CD14-positive monocyte (primary cell): ENCODE measurements around the gene GREM2. TPM values are rescaled to one million over a fixed set of nuclear protein-coding genes. Genes with fewer than 3 reads are reported as not detected.

Source experiments
- DNase-seq, 3 donors: peaks; one replicate each; pipeline ENCODE4 v3.0.0-alpha.2; 2011 to 2022
- H2AFZ ChIP-seq: 2 replicates; pipeline ENCODE4 v1.6.0; 2012; ENCODE audit warnings: mild to moderate bottlenecking, low read depth, low read length, inconsistent platforms; ENCODE audit not compliant: insufficient read depth, poor library complexity, severe bottlenecking
- H3K27ac ChIP-seq, 2 donors: 1 replicate in 1 of 2; 2 replicates in 1 of 2; pipeline ENCODE4 v1.5.1; 2012 to 2013; ENCODE audit warnings: low read length in 2 of 2, control low read depth in 1 of 2, inconsistent platforms in 1 of 2, low read depth in 1 of 2, mild to moderate bottlenecking in 1 of 2
- H3K27me3 ChIP-seq, 2 donors: one replicate each; pipeline versions ENCODE4 v1.6.0 to v1.6.1; 2011 to 2013; ENCODE audit warnings: low read length in 2 of 2; ENCODE audit not compliant: control insufficient read depth in 2 of 2, insufficient read depth in 2 of 2
- H3K36me3 ChIP-seq, 2 donors: replicated peaks in 1 of 2; 1 replicate in 1 of 2; 2 replicates in 1 of 2; pipeline versions ENCODE4 v1.5.1 to v1.6.1; 2012 to 2013; ENCODE audit warnings: low read length in 2 of 2, control low read depth in 1 of 2, inconsistent platforms in 1 of 2, mild to moderate bottlenecking in 1 of 2; ENCODE audit not compliant: insufficient read depth in 2 of 2, control insufficient read depth in 1 of 2
- H3K4me1 ChIP-seq, 2 donors: 1 replicate in 1 of 2; 2 replicates in 1 of 2; pipeline versions ENCODE4 v1.5.1 to v1.6.1; 2012 to 2013; ENCODE audit warnings: low read length in 2 of 2, control low read depth in 1 of 2, inconsistent platforms in 1 of 2, mild to moderate bottlenecking in 1 of 2, moderate library complexity in 1 of 2; ENCODE audit not compliant: insufficient read depth in 2 of 2, control insufficient read depth in 1 of 2
- H3K4me2 ChIP-seq: replicated peaks from 2 replicates; pipeline ENCODE3; 2012; ENCODE audit warnings: low read length, moderate library complexity, mild to moderate bottlenecking; ENCODE audit not compliant: poor library complexity, severe bottlenecking; ENCODE audit errors: extremely low read depth
- H3K4me3 ChIP-seq, 3 experiments: fragments of 200-600 bp in 1 of 3; sonication (generic) in 1 of 3; replicated peaks in 1 of 3; 1 replicate in 2 of 3; 2 replicates in 1 of 3; pipeline ENCODE4 v1.5.1; 2011 to 2013; ENCODE audit warnings: low read length in 3 of 3, mild to moderate bottlenecking in 3 of 3, control low read depth in 2 of 3, low read depth in 2 of 3, inconsistent platforms in 1 of 3, moderate library complexity in 1 of 3
- H3K79me2 ChIP-seq: 2 replicates; pipeline ENCODE4 v1.6.0; 2012; ENCODE audit warnings: mild to moderate bottlenecking, control low read depth, inconsistent platforms, low read length, moderate library complexity; ENCODE audit not compliant: insufficient read depth
- H3K9ac ChIP-seq: 2 replicates; pipeline ENCODE4 v1.6.0; 2017; ENCODE audit warnings: low read length, mild to moderate bottlenecking; ENCODE audit not compliant: insufficient read depth, poor library complexity, severe bottlenecking
- H3K9me3 ChIP-seq, 2 donors: replicated peaks in 1 of 2; 1 replicate in 1 of 2; 2 replicates in 1 of 2; pipeline versions ENCODE4 v1.5.1 to v1.6.1; 2012 to 2013; ENCODE audit warnings: low read length in 2 of 2, control low read depth in 1 of 2; ENCODE audit not compliant: control insufficient read depth in 1 of 2, insufficient read depth in 1 of 2
- H4K20me1 ChIP-seq: 2 replicates; pipeline ENCODE4 v1.6.0; 2012; ENCODE audit warnings: mild to moderate bottlenecking, low read length, control low read depth, moderate library complexity; ENCODE audit not compliant: insufficient read depth
- H3K27ac Mint-ChIP-seq, 7 donors: one replicate each; pipeline ENCODE4 v1.8.0; 2020; ENCODE audit warnings: mild to moderate bottlenecking in 7 of 7, mixed read lengths in 7 of 7, moderate library complexity in 6 of 7, inconsistent platforms in 2 of 7
- H3K27me3 Mint-ChIP-seq, 3 donors: one replicate each; pipeline ENCODE4 v1.8.0; 2021 to 2022; ENCODE audit warnings: low read depth in 3 of 3, mild to moderate bottlenecking in 3 of 3, mixed read lengths in 3 of 3, moderate library complexity in 3 of 3, inconsistent platforms in 1 of 3
- H3K36me3 Mint-ChIP-seq, 2 donors: one replicate each; pipeline ENCODE4 v1.8.0; 2020; ENCODE audit warnings: mixed read lengths in 2 of 2, inconsistent platforms in 1 of 2, mild to moderate bottlenecking in 1 of 2
- H3K4me1 Mint-ChIP-seq: one replicate; pipeline ENCODE4 v1.8.0; 2020; ENCODE audit warnings: mild to moderate bottlenecking, mixed read lengths
- H3K4me3 Mint-ChIP-seq, 2 donors: one replicate each; pipeline ENCODE4 v1.8.0; 2020; ENCODE audit warnings: mild to moderate bottlenecking in 2 of 2, mixed read lengths in 2 of 2, moderate library complexity in 1 of 2
- H3K9me3 Mint-ChIP-seq, 7 donors: one replicate each; pipeline ENCODE4 v1.8.0; 2020 to 2022; ENCODE audit warnings: mixed read lengths in 7 of 7, mild to moderate bottlenecking in 6 of 7, moderate library complexity in 6 of 7, inconsistent platforms in 2 of 7
- WGBS: methylation state at CpG from one replicate; pipeline ENCODE4 v1.1.5; 2013; ENCODE audit warnings: missing lambda C conversion rate; ENCODE audit not compliant: insufficient coverage; 5-methylcytosine and 5-hydroxymethylcytosine counted together
- intact Hi-C, 2 donors: fragments of 100-400 bp; cut with micrococcal nuclease; formaldehyde crosslinking; loops; one replicate each; pipeline versions ENCODE4 v1.15.0 to v1.15.1; 2023
- polyA plus RNA-seq, 3 donors: library from polyadenylated mRNA; depleted of rRNA in 1 of 3; unstranded in 2 of 3; stranded (reverse) in 1 of 3; fragments of 300-500 nt in 2 of 3; fragments of >200 nt in 1 of 3; fragmentation: Illumina TruSeq in 2 of 3; gene quantifications; 1 replicate in 2 of 3; 2 replicates in 1 of 3; pipeline ENCODE4 v1.2.3, GENCODE V29; 2012 to 2021
- TF ChIP-seq, protein P1 (sequence below): fragments of 200-600 bp; IDR thresholded peaks from one replicate; pipeline ENCODE4 v1.8.0; 2022; ENCODE audit warnings: antibody characterized with exemption, mild to moderate bottlenecking

GREM2 gene
- polyA plus RNA-seq, 3 donors: not detected

DNA sequence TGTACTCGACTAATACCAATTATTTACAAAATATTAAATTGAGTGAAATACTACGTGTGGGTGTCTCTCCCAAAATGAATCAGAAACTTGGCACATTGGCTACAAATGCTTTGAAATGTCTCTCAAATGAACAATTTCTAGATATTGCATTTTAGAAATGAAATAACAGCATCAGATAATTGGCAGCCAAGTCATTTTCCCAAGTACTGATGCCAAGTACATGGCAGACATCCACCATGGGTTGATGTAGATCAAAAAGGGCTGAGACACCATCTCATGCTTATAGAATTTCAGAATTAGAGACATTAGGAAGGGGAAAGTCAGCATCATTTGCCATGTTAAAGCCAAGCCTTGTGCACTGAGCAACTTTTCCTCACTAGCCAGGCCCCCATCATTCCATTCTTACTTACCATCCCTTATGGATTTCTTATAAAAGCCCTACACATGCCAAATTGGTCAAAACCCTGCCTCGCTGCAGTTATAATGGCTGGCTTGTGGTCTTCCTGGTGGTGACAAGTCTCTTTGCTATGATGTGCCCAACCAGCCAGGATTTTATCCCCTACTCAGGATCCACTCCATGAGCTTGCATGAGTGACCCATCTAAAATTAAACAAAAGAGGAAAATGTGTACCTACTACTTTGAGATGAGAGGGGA is 73.1 kb downstream of the GREM2 start:
- Histone ChIP-seq H2AFZ (no peak overlapping the region), H3K4me3 (no peak overlapping the region), H3K27ac (no peak overlapping the region), H4K20me1 (no peaks in the 10 kb centered on the region), H3K9me3 (peaks cover 8 to 9% of the 10 kb centered on the region in 2 donors), H3K27me3 (no peaks in the 10 kb centered on the region), H3K9ac (no peak overlapping the region), H3K4me2 (no peak overlapping the region), H3K79me2 (no peaks in the 10 kb centered on the region), H3K4me1 (no peaks in the 10 kb centered on the region), H3K36me3 (no peaks in the 10 kb centered on the region)
- peaks cover 0 to 2% (median 0%) of the 10 kb centered on the region in 3 donors for H3K27me3 Mint-ChIP-seq
- H3K9me3 Mint-ChIP-seq: peaks cover 2 to 22% (median 10%) of the 10 kb centered on the region in 7 donors
- H3K4me3 Mint-ChIP-seq: no peak overlapping the region
- no peaks in the 10 kb centered on the region for H3K36me3 Mint-ChIP-seq
- DNase-seq: no peak
- intact Hi-C loops: no loop called here
- no peaks in the 10 kb centered on the region for H3K4me1 Mint-ChIP-seq
- TF ChIP-seq, protein P1, sequence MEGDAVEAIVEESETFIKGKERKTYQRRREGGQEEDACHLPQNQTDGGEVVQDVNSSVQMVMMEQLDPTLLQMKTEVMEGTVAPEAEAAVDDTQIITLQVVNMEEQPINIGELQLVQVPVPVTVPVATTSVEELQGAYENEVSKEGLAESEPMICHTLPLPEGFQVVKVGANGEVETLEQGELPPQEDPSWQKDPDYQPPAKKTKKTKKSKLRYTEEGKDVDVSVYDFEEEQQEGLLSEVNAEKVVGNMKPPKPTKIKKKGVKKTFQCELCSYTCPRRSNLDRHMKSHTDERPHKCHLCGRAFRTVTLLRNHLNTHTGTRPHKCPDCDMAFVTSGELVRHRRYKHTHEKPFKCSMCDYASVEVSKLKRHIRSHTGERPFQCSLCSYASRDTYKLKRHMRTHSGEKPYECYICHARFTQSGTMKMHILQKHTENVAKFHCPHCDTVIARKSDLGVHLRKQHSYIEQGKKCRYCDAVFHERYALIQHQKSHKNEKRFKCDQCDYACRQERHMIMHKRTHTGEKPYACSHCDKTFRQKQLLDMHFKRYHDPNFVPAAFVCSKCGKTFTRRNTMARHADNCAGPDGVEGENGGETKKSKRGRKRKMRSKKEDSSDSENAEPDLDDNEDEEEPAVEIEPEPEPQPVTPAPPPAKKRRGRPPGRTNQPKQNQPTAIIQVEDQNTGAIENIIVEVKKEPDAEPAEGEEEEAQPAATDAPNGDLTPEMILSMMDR: no peak
- WGBS: no CpG with 5 or more reads among the region's 3 CpGs
- no peak overlapping the region for H3K27ac Mint-ChIP-seq

DNA sequence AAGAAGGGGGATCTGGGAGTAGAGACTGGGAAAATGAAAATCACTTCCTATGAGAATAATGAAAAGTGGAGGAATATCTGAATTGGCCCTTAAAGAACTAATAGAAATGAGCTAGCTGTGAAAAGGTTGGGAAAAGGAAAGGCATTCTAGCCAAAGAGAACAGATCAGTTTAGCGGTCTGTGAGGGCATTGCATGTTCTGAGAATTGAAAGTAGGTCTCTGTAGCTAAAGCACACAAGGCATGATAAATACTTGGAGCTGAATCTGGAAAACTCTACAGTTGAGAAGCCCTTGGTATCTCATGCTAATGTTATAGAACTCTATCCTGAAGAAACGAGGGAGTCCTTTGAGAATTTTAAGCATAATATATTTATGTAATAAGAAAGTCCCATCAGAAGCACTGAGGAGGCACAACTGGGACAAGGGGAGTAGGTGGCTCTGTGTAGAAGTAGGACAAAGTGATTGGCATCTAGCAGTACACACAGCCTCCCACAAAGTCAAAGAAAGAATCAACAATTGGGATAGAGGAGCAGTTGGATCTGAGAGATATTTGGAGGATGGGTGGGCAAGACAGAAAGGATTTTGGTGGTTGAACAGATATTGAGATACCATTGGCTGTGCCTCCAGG is 78.7 kb downstream of the GREM2 start:
- no peak overlapping the region for H3K9ac ChIP-seq
- Mint-ChIP-seq H3K36me3 (no peaks in the 10 kb centered on the region), H3K4me3 (no peak overlapping the region), H3K27me3 (peaks cover 0 to 2% (median 0%) of the 10 kb centered on the region in 3 donors), H3K4me1 (no peaks in the 10 kb centered on the region), H3K9me3 (peaks cover 2 to 16% (median 7%) of the 10 kb centered on the region in 7 donors), H3K27ac (no peak overlapping the region)
- no peak for DNase-seq
- no peak overlapping the region for H3K27ac ChIP-seq
- no peaks in the 10 kb centered on the region for H3K4me1 ChIP-seq
- no peaks in the 10 kb centered on the region for H3K79me2 ChIP-seq
- WGBS: 100% methylated on average over 1 of the region's 2 CpGs
- no peak overlapping the region for H3K4me3 ChIP-seq
- TF ChIP-seq, protein P1: no peak
- H3K4me2 ChIP-seq: no peak overlapping the region
- H3K36me3 ChIP-seq: no peaks in the 10 kb centered on the region
- H2AFZ ChIP-seq: no peak overlapping the region
- H3K27me3 ChIP-seq: no peaks in the 10 kb centered on the region
- intact Hi-C loops: no loop called here
- H3K9me3 ChIP-seq: peaks cover 0 to 1% of the 10 kb centered on the region in 2 donors
- no peaks in the 10 kb centered on the region for H4K20me1 ChIP-seq
